ENCODE data around the gene SETD9.

SETD9 gene

GRCh38 chr5:56919942-56920662 is 10.7 kb downstream of the SETD9 start:
- TF ChIP-seq, protein P1, sequence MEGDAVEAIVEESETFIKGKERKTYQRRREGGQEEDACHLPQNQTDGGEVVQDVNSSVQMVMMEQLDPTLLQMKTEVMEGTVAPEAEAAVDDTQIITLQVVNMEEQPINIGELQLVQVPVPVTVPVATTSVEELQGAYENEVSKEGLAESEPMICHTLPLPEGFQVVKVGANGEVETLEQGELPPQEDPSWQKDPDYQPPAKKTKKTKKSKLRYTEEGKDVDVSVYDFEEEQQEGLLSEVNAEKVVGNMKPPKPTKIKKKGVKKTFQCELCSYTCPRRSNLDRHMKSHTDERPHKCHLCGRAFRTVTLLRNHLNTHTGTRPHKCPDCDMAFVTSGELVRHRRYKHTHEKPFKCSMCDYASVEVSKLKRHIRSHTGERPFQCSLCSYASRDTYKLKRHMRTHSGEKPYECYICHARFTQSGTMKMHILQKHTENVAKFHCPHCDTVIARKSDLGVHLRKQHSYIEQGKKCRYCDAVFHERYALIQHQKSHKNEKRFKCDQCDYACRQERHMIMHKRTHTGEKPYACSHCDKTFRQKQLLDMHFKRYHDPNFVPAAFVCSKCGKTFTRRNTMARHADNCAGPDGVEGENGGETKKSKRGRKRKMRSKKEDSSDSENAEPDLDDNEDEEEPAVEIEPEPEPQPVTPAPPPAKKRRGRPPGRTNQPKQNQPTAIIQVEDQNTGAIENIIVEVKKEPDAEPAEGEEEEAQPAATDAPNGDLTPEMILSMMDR (IDR thresholded peaks at IDR 0.05; ENCODE audit: poor library complexity, severe bottlenecking), result no peak
- no peaks in the 10 kb centered on the region for H3K9me3 ChIP-seq (ENCODE audit: severe bottlenecking)
- H3K27me3 ChIP-seq (ENCODE audit: insufficient read depth, poor library complexity, severe bottlenecking), result no peaks in the 10 kb centered on the region
- ATAC-seq (ENCODE audit: low read depth) (no peak), DNase-seq (ENCODE audit: low spot score) (no peak)
- no peak overlapping the region for H3K27ac ChIP-seq (ENCODE audit: poor library complexity, severe bottlenecking)
- H3K36me3 ChIP-seq (ENCODE audit: low read depth), result peaks cover 62% of the 10 kb centered on the region
- H3K4me3 ChIP-seq (ENCODE audit: severe bottlenecking), result no peak overlapping the region
- no peaks in the 10 kb centered on the region for H3K4me1 ChIP-seq (ENCODE audit: insufficient read depth, poor library complexity, severe bottlenecking)

GRCh38 chr5:56922922-56923321 is 13.5 kb downstream of the SETD9 start:
- H3K36me3 ChIP-seq (ENCODE audit: low read depth), result peaks cover 88% of the 10 kb centered on the region
- ATAC-seq (ENCODE audit: low read depth), result no peak

DNA sequence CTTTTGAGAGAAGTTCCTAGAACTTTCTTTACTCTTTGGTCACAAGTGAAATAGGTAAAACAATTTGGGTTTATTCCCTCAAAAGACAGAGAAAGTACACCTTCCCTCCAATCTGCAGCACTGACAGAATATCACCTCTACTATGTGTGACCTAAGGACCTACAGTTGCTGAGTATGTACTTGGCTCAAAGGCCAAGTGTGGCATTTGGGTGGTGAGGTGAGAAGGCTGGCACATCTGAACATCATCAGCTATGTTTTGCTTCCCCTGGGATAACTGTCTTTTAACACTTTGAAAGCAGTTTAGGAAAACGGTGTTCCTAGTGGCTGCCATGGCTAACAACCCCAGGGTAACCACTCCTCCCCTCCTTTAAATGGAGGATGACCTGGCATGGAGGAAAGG is 24.9 kb downstream of the SETD9 start:
- no peak overlapping the region for H3K4me3 ChIP-seq (ENCODE audit: severe bottlenecking)
- H3K4me1 ChIP-seq (ENCODE audit: insufficient read depth, poor library complexity, severe bottlenecking), result no peaks in the 10 kb centered on the region
- no peak for DNase-seq (ENCODE audit: low spot score)
- H3K36me3 ChIP-seq (ENCODE audit: low read depth), result peaks cover 100% of the 10 kb centered on the region
- H3K27ac ChIP-seq (ENCODE audit: poor library complexity, severe bottlenecking), result no peak overlapping the region
- TF ChIP-seq, protein P1 (IDR thresholded peaks at IDR 0.05; ENCODE audit: poor library complexity, severe bottlenecking), result no peak
- ATAC-seq (ENCODE audit: low read depth), result no peak
- no peaks in the 10 kb centered on the region for H3K9me3 ChIP-seq (ENCODE audit: severe bottlenecking)
- H3K27me3 ChIP-seq (ENCODE audit: insufficient read depth, poor library complexity, severe bottlenecking), result no peaks in the 10 kb centered on the region

More at GRCh38 chr5:56922922-56923321, 13.5 kb downstream of the SETD9 start:
- Histone ChIP-seq H3K9me3 (ENCODE audit: severe bottlenecking) (no peaks in the 10 kb centered on the region), H3K27ac (ENCODE audit: poor library complexity, severe bottlenecking) (no peak overlapping the region), H3K27me3 (ENCODE audit: insufficient read depth, poor library complexity, severe bottlenecking) (no peaks in the 10 kb centered on the region), H3K4me3 (ENCODE audit: severe bottlenecking) (no peak overlapping the region), H3K4me1 (ENCODE audit: insufficient read depth, poor library complexity, severe bottlenecking) (no peaks in the 10 kb centered on the region)
- TF ChIP-seq, protein P1 (IDR thresholded peaks at IDR 0.05; ENCODE audit: poor library complexity, severe bottlenecking), result no peak
- no peak for DNase-seq (ENCODE audit: low spot score)

GRCh38 chr5:56938858-56939257 is 29.5 kb downstream of the SETD9 start:
- Histone ChIP-seq H3K27me3 (ENCODE audit: insufficient read depth, poor library complexity, severe bottlenecking) (no peaks in the 10 kb centered on the region), H3K4me1 (ENCODE audit: insufficient read depth, poor library complexity, severe bottlenecking) (no peaks in the 10 kb centered on the region), H3K4me3 (ENCODE audit: severe bottlenecking) (no peak overlapping the region), H3K36me3 (ENCODE audit: low read depth) (peaks cover 87% of the 10 kb centered on the region), H3K9me3 (ENCODE audit: severe bottlenecking) (no peaks in the 10 kb centered on the region), H3K27ac (ENCODE audit: poor library complexity, severe bottlenecking) (no peak overlapping the region)
- TF ChIP-seq, protein P1 (IDR thresholded peaks at IDR 0.05; ENCODE audit: poor library complexity, severe bottlenecking), result no peak
- ATAC-seq (ENCODE audit: low read depth) (no peak), DNase-seq (ENCODE audit: low spot score) (no peak)

DNA sequence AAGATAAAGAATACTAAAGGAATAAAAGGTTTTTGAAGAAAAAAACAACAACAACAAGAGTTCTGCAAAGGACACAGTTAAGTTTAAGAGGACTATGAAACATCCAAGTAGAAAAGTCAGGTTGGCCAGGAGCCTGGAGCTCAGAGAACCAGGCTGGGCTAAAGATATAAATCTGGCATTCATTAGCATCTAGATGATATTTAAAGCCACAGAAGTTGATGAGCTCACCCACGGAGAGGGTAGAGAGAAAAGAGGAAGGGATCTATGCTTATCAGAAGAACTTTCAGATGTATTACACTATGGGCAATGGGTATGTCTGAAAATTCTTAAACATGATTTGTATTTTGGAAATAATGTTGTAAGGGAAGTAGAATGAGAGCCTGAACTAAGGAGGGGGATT is 32.6 kb downstream of the SETD9 start:
- Histone ChIP-seq H3K4me1 (ENCODE audit: insufficient read depth, poor library complexity, severe bottlenecking) (no peaks in the 10 kb centered on the region), H3K4me3 (ENCODE audit: severe bottlenecking) (no peak overlapping the region), H3K27ac (ENCODE audit: poor library complexity, severe bottlenecking) (no peak overlapping the region), H3K36me3 (ENCODE audit: low read depth) (peaks cover 84% of the 10 kb centered on the region), H3K27me3 (ENCODE audit: insufficient read depth, poor library complexity, severe bottlenecking) (no peaks in the 10 kb centered on the region), H3K9me3 (ENCODE audit: severe bottlenecking) (no peaks in the 10 kb centered on the region)
- ATAC-seq (ENCODE audit: low read depth) (no peak), DNase-seq (ENCODE audit: low spot score) (no peak)
- TF ChIP-seq, protein P1 (IDR thresholded peaks at IDR 0.05; ENCODE audit: poor library complexity, severe bottlenecking), result no peak

Data from RWPE2 (cell line).